Endothelial cell of umbilical vein (primary cell): ENCODE data around the gene COQ5. TPM values are rescaled to one million over a fixed set of nuclear protein-coding genes. Genes with fewer than 3 reads are reported as not detected.

ENCODE experiments used
- BruUV-seq: library from RNA; stranded (reverse); fragments of 400-500 nt; replicated peaks from 2 replicates; lab custom pipeline; 2021; lab: Mats Ljungman, UMichigan
- CTCF ChIA-PET: fragments of 300-600, 350-600 bp; sonication (Branson Sonifier 250); formaldehyde crosslinking; loops from one replicate; lab custom pipeline; 2021; ENCODE audit warnings: antibody characterized with exemption, inconsistent platforms; lab: Charles Lee
- POLR2A ChIA-PET: fragments of 300-600, 350-600 bp; sonication (Branson Sonifier 250); formaldehyde crosslinking; loops from one replicate; lab custom pipeline; 2021; ENCODE audit warnings: antibody characterized with exemption, inconsistent platforms; lab: Charles Lee
- DNase-seq: peaks from one replicate; pipeline ENCODE4 v3.0.0-alpha.2; 2011; ENCODE audit warnings: low read depth, low spot score
- FAIRE-seq: peaks from 2 replicates; lab custom pipeline; 2011; peaks lifted over from hg19 to GRCh38; lab: Jason Lieb, UNC
- H2AFZ ChIP-seq: 2 replicates; pipeline ENCODE4 v1.6.0; 2012; ENCODE audit warnings: low read depth, low read length, control low read depth, inconsistent platforms
- H3K27ac ChIP-seq: 2 replicates; pipeline ENCODE4 v1.5.1; 2011; ENCODE audit warnings: low read depth, mild to moderate bottlenecking, control low read depth, low read length, moderate library complexity; ENCODE audit not compliant: insufficient read depth
- H3K27me3 ChIP-seq, 2 experiments: 2 replicates each; pipeline versions ENCODE4 v1.6.0 to v1.6.1; 2011; ENCODE audit warnings: low read length in 2 of 2, mixed read lengths in 1 of 2; ENCODE audit not compliant: control insufficient read depth in 2 of 2, insufficient read depth in 2 of 2
- H3K36me3 ChIP-seq, 2 experiments: 2 replicates in 1 of 2; 3 replicates in 1 of 2; pipeline ENCODE4 v1.5.1; 2011; ENCODE audit warnings: low read length in 2 of 2, mild to moderate bottlenecking in 1 of 2, moderate library complexity in 1 of 2; ENCODE audit not compliant: control insufficient read depth in 2 of 2, insufficient read depth in 2 of 2; ENCODE audit errors: extremely low read depth in 1 of 2
- H3K4me1 ChIP-seq: 3 replicates; pipeline ENCODE4 v1.5.1; 2011; ENCODE audit warnings: mild to moderate bottlenecking, low read length; ENCODE audit not compliant: control insufficient read depth, insufficient read depth; ENCODE audit errors: extremely low read depth
- H3K4me2 ChIP-seq: 2 replicates; pipeline ENCODE4 v1.6.1; 2011; ENCODE audit warnings: low read length, control low read depth, mixed read lengths; ENCODE audit not compliant: insufficient read depth
- H3K4me3 ChIP-seq, 3 experiments: fragments of 200-600 bp in 1 of 3; sonication (generic), shearing (Covaris generic) in 1 of 3; replicated peaks in 1 of 3; 2 replicates each; pipeline ENCODE4 v1.5.1; 2011 to 2016; ENCODE audit warnings: control low read depth in 3 of 3, low read length in 3 of 3, mild to moderate bottlenecking in 2 of 3, inconsistent platforms in 1 of 3, low read depth in 1 of 3, moderate library complexity in 1 of 3; ENCODE audit not compliant: insufficient read depth in 1 of 3
- H3K79me2 ChIP-seq: 2 replicates; pipeline ENCODE4 v1.6.0; 2012; ENCODE audit warnings: low read length, inconsistent platforms; ENCODE audit not compliant: control insufficient read depth, insufficient read depth
- H3K9ac ChIP-seq: replicated peaks from 2 replicates; pipeline ENCODE3; 2011; ENCODE audit warnings: low read length, control low read depth; ENCODE audit not compliant: insufficient read depth; ENCODE audit errors: extremely low read depth
- H3K9me1 ChIP-seq: replicated peaks from 3 replicates; pipeline ENCODE4 v1.6.0; 2011; ENCODE audit warnings: mild to moderate bottlenecking, low read length; ENCODE audit not compliant: control insufficient read depth, insufficient read depth; ENCODE audit errors: extremely low read depth
- H3K9me3 ChIP-seq: replicated peaks from 2 replicates; pipeline ENCODE4 v1.5.1; 2012; ENCODE audit warnings: low read length, inconsistent platforms; ENCODE audit not compliant: control insufficient read depth, insufficient read depth
- H4K20me1 ChIP-seq: replicated peaks from 2 replicates; pipeline ENCODE3; 2011; ENCODE audit warnings: mild to moderate bottlenecking, low read length; ENCODE audit not compliant: control insufficient read depth, insufficient read depth; ENCODE audit errors: extremely low read depth
- EZH2 ChIP-seq: IDR thresholded peaks from 2 replicates; pipeline ENCODE4 v1.6.1; 2012; ENCODE audit warnings: borderline replicate concordance, low read depth, mild to moderate bottlenecking, moderate library complexity, low read length, inconsistent platforms; ENCODE audit not compliant: severe bottlenecking
- FOS ChIP-seq: IDR thresholded peaks from 2 replicates; pipeline ENCODE4 v1.6.1; 2011; ENCODE audit warnings: mild to moderate bottlenecking, low read length, moderate library complexity, borderline replicate concordance; ENCODE audit not compliant: insufficient read depth
- JUN ChIP-seq: IDR thresholded peaks from 2 replicates; pipeline ENCODE4 v1.6.1; 2011; ENCODE audit warnings: borderline replicate concordance, low read depth; ENCODE audit not compliant: insufficient read length, insufficient read depth
- MYC ChIP-seq: IDR thresholded peaks from one replicate; pipeline ENCODE4 v1.6.1; 2011; ENCODE audit warnings: mild to moderate bottlenecking, low read depth, low read length
- POLR2A ChIP-seq: IDR thresholded peaks from 2 replicates; pipeline ENCODE4 v1.6.1; 2012; ENCODE audit warnings: low read depth, mild to moderate bottlenecking, control low read depth, low read length
- POLR2AphosphoS5 ChIP-seq: IDR thresholded peaks from 2 replicates; pipeline ENCODE4 v1.6.1; 2012; ENCODE audit warnings: low read depth, mild to moderate bottlenecking, control low read depth, low read length, moderate library complexity; ENCODE audit not compliant: insufficient read depth
- dilution Hi-C: fragments of 300-500 bp; cut with MboI; formaldehyde crosslinking; loops from one replicate; pipeline ENCODE4 v1.15.0; 2019; ENCODE audit warnings: low sequenced_read_pairs; ENCODE audit not compliant: extremely low pct_ligation_motif_present
- intact Hi-C: fragments of 100-400 bp; cut with micrococcal nuclease; formaldehyde crosslinking; loops from one replicate; pipeline ENCODE4 v1.10.0; 2022
- polyA plus RNA-seq, 4 experiments: library from polyadenylated mRNA; depleted of rRNA in 3 of 4; stranded (reverse) in 3 of 4; unstranded in 1 of 4; fragments of >200 nt; gene quantifications; 2 replicates each; pipeline versions ENCODE4 v1.2.1 to v1.2.3, GENCODE V29; 2011 to 2012; ENCODE audit warnings: missing spikeins in 1 of 4
- total RNA-seq: library from RNA; stranded (reverse); gene quantifications from 2 replicates; pipeline ENCODE4 v1.2.3, GENCODE V29; 2021
- TF ChIP-seq, protein P1 (sequence below), 2 donors: IDR thresholded peaks; 1 replicate in 1 of 2; 2 replicates in 1 of 2; pipeline ENCODE4 v1.5.1; 2011; ENCODE audit warnings: low read length in 2 of 2, mild to moderate bottlenecking in 2 of 2, moderate library complexity in 2 of 2, control low read depth in 1 of 2, inconsistent platforms in 1 of 2, low read depth in 1 of 2; ENCODE audit not compliant: insufficient read depth in 1 of 2; ENCODE audit errors: extremely low read depth in 1 of 2

COQ5 gene
- total and polyA plus RNA-seq, 2 donors (not counting 3 experiments of a cell fraction or from before 2014, with no cell fraction given), result 19.7 to 23.7 TPM

- POLR2A ChIA-PET, result no interaction called here
These were observed 42.7 kb downstream of the COQ5 start for GRCh38 chr12:120485961-120486881.

More at GRCh38 chr12:120485961-120486881, 42.7 kb downstream of the COQ5 start:
- no peaks in the 10 kb centered on the region for H3K9me3 ChIP-seq
- dilution Hi-C loops, result no loop called here
- H3K27me3 ChIP-seq, result no peaks in the 10 kb centered on the region
- intact Hi-C loops, result no loop called here
- no peaks in the 10 kb centered on the region for H3K79me2 ChIP-seq
- no peaks in the 10 kb centered on the region for H4K20me1 ChIP-seq
- H3K36me3 ChIP-seq, result no peaks in the 10 kb centered on the region
- TF ChIP-seq POLR2A (no peak), MYC (no peak), JUN (no peak), EZH2 (no peak), POLR2AphosphoS5 (no peak), FOS (no peak)
- TF ChIP-seq, protein P1, sequence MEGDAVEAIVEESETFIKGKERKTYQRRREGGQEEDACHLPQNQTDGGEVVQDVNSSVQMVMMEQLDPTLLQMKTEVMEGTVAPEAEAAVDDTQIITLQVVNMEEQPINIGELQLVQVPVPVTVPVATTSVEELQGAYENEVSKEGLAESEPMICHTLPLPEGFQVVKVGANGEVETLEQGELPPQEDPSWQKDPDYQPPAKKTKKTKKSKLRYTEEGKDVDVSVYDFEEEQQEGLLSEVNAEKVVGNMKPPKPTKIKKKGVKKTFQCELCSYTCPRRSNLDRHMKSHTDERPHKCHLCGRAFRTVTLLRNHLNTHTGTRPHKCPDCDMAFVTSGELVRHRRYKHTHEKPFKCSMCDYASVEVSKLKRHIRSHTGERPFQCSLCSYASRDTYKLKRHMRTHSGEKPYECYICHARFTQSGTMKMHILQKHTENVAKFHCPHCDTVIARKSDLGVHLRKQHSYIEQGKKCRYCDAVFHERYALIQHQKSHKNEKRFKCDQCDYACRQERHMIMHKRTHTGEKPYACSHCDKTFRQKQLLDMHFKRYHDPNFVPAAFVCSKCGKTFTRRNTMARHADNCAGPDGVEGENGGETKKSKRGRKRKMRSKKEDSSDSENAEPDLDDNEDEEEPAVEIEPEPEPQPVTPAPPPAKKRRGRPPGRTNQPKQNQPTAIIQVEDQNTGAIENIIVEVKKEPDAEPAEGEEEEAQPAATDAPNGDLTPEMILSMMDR (IDR thresholded peaks at IDR 0.05; ENCODE audit: extremely low read depth in 1 of 2, insufficient read depth in 1 of 2, low read depth in 1 of 2, low read length in 2 of 2), result no peak
- H2AFZ ChIP-seq, result no peak overlapping the region
- peaks cover 7% of the 10 kb centered on the region for H3K4me1 ChIP-seq
- H3K4me3 ChIP-seq, result no peak overlapping the region
- H3K4me2 ChIP-seq, result no peak overlapping the region
- FAIRE-seq, result no peak
- CTCF ChIA-PET, result interaction anchor here (0.7 to 1.0 kb wide), 3 partner anchors 10 to 16 kb away, joined by 3 to 4 read pairs (median 3); no protein-coding TSS in a partner anchor
- no peak overlapping the region for H3K27ac ChIP-seq
- H3K9me1 ChIP-seq, result no peaks in the 10 kb centered on the region
- H3K9ac ChIP-seq, result no peak overlapping the region
- DNase-seq, result no peak
- no TSS peak for BruUV-seq
